Colonic mucosa (tissue), 4 donors: ENCODE data around the gene SLC6A19. TPM values are rescaled to one million over a fixed set of nuclear protein-coding genes. Genes with fewer than 3 reads are reported as not detected.

Experiments
- DNase-seq: peaks from one replicate; pipeline ENCODE4 v3.0.0-alpha.2; 2020
- H3K27ac ChIP-seq: fragments of 200-600 bp; one replicate; pipeline ENCODE4 v1.8.0; 2021
- H3K27me3 ChIP-seq: fragments of 200-600 bp; one replicate; pipeline ENCODE4 v1.8.0; 2021
- H3K36me3 ChIP-seq: fragments of 200-600 bp; one replicate; pipeline ENCODE4 v1.8.0; 2021
- H3K4me1 ChIP-seq: fragments of 200-600 bp; one replicate; pipeline ENCODE4 v1.8.0; 2021; ENCODE audit warnings: mild to moderate bottlenecking
- H3K4me3 ChIP-seq: fragments of 200-600 bp; one replicate; pipeline ENCODE4 v1.8.0; 2021
- H3K9ac ChIP-seq, 2 donors: one replicate each; pipeline ENCODE4 v1.7.0; 2013; ENCODE audit warnings: control low read depth in 2 of 2, low read depth in 2 of 2, low read length in 2 of 2
- H3K9me3 ChIP-seq: fragments of 200-600 bp; one replicate; pipeline ENCODE4 v1.8.0; 2021
- intact Hi-C: fragments of 100-400 bp; cut with DNase I; formaldehyde crosslinking; loops from one replicate; pipeline ENCODE4 v1.14.1; 2022
- total RNA-seq, 2 donors: library from RNA; stranded (reverse); fragmentation: NEBNext Ultra II Directional in 1 of 2; extraction: Animal tissue kit (Norgen Biotek cat#: 25700) in 1 of 2; gene quantifications; one replicate each; pipeline ENCODE4 v1.2.1, GENCODE V29; 2021
- TF ChIP-seq, protein P1 (sequence below): fragments of 200-600 bp; IDR thresholded peaks from one replicate; pipeline ENCODE4 v1.8.0; 2022; ENCODE audit warnings: antibody characterized with exemption, mild to moderate bottlenecking
- donor health status: healthy.
- donor health status: DM: no; HTN: no; CAD: no.
- donor health status: DM: no; HTN: no; CAD: no.

The SLC6A19 gene
- total RNA-seq, 2 donors from 2014 or later: 0.67 to 56.2 TPM

DNA sequence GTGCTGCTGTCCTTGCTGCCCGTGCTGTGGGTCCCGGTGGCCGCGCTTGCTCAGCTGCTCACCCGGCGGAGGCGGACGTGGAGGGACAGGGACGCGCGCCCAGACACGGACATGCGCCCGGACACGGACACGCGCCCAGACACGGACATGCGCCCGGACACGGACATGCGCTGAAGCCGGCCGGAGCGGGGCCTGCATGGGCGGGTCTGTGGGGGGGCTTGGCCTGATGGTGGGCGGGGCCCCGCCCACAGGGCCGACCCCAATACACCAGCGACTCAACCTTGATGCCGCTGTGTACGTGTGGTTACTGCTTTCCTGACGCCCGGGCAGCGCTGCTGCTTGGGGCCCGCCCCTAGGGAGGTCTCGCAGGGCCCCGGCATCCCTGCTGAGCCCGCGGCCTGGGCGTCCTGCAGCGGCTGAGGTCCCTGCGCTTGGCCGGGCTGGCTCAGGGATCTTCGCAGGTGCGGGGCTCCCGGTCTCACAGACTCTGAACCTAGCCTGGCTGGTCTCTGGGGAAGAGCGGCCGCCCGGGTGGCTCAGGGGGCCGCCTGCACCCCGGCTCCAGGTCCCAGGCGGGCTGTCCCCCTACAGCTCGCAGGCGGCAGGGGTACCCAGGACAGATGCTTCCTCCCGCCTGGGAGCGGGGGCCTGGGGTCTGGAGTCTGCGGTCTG is 44.6 kb downstream of the SLC6A19 start:
- H3K4me1 ChIP-seq: no peaks in the 10 kb centered on the region
- no peak overlapping the region for H3K9ac ChIP-seq
- DNase-seq: no peak
- TF ChIP-seq, protein P1, sequence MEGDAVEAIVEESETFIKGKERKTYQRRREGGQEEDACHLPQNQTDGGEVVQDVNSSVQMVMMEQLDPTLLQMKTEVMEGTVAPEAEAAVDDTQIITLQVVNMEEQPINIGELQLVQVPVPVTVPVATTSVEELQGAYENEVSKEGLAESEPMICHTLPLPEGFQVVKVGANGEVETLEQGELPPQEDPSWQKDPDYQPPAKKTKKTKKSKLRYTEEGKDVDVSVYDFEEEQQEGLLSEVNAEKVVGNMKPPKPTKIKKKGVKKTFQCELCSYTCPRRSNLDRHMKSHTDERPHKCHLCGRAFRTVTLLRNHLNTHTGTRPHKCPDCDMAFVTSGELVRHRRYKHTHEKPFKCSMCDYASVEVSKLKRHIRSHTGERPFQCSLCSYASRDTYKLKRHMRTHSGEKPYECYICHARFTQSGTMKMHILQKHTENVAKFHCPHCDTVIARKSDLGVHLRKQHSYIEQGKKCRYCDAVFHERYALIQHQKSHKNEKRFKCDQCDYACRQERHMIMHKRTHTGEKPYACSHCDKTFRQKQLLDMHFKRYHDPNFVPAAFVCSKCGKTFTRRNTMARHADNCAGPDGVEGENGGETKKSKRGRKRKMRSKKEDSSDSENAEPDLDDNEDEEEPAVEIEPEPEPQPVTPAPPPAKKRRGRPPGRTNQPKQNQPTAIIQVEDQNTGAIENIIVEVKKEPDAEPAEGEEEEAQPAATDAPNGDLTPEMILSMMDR: no peak
- H3K36me3 ChIP-seq: no peaks in the 10 kb centered on the region
- intact Hi-C loops: no loop called here
- peaks cover 27% of the 10 kb centered on the region for H3K27me3 ChIP-seq
- no peak overlapping the region for H3K27ac ChIP-seq
- no peak overlapping the region for H3K4me3 ChIP-seq
- H3K9me3 ChIP-seq: no peaks in the 10 kb centered on the region

DNA sequence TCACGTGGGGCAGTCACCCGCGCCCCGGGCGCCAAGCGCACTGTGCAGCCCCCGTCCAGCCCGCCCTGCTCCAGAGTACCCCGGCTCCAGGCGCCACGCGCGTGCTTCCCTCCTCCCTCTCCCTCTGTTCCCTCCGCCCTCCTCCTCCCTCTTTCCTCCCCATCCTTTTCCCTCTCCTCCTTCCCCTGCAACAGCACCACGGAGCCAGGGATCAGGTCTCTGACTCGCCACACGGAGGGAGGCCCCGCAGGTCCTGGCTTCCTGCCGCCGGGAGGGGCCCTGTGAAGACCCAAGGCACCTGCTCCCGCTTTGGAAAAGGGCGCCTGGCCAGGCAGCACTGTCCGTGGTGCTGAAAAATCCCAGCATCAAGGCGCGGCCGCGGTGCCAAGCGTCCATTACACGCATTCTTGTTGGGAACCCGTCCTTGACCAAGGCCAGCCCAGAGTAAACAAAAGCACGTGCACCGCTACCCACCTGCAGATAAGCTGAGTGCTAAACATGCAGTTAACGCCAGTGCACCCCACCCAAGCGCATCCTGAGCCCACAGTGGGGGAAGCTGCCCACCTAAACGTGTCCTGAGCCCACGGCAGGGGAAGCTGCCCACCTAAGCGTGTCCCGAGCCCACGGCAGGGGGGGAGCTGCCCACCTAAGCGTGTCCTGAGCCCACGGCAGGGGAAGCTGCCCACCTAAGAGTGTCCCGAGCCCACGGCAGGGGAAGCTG is 45.5 kb downstream of the SLC6A19 start:
- Histone ChIP-seq H3K4me1 (no peaks in the 10 kb centered on the region), H3K27me3 (peaks cover 27% of the 10 kb centered on the region)

DNA sequence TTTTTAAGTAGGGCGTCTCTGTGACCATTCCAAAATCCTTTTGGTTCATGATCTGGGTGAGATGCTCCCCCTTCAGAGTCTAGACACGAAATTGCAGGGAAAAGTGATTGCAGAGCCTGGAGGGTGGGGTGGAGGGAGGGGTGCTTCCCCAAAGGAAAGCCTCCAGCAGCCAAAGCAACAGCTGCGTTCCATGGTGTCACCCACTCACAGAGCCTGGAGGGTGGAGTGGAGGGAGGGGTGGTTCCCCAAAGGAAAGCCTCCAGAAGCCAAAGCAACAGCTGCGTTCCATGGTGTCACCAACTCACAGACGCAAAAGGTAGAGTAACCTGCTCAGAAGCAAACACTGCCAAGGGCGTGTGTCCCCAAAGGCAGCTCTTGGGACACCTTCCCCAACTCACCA is 46.4 kb downstream of the SLC6A19 start:
- Histone ChIP-seq H3K27ac (no peak overlapping the region), H3K4me3 (no peak overlapping the region), H3K9ac (no peak overlapping the region), H3K9me3 (no peaks in the 10 kb centered on the region), H3K4me1 (no peaks in the 10 kb centered on the region), H3K27me3 (peaks cover 27% of the 10 kb centered on the region), H3K36me3 (no peaks in the 10 kb centered on the region)
- no peak for DNase-seq
- TF ChIP-seq, protein P1: no peak
- intact Hi-C loops: no loop called here

More for the DNA sequence above, 45.5 kb downstream of the SLC6A19 start:
- peak; percentile 57 for DNase-seq
- Histone ChIP-seq H3K27ac (no peak overlapping the region), H3K36me3 (no peaks in the 10 kb centered on the region), H3K9me3 (no peaks in the 10 kb centered on the region), H3K4me3 (no peak overlapping the region), H3K9ac (no peak overlapping the region)
- TF ChIP-seq, protein P1: no peak
- intact Hi-C loops: no loop called here

DNA sequence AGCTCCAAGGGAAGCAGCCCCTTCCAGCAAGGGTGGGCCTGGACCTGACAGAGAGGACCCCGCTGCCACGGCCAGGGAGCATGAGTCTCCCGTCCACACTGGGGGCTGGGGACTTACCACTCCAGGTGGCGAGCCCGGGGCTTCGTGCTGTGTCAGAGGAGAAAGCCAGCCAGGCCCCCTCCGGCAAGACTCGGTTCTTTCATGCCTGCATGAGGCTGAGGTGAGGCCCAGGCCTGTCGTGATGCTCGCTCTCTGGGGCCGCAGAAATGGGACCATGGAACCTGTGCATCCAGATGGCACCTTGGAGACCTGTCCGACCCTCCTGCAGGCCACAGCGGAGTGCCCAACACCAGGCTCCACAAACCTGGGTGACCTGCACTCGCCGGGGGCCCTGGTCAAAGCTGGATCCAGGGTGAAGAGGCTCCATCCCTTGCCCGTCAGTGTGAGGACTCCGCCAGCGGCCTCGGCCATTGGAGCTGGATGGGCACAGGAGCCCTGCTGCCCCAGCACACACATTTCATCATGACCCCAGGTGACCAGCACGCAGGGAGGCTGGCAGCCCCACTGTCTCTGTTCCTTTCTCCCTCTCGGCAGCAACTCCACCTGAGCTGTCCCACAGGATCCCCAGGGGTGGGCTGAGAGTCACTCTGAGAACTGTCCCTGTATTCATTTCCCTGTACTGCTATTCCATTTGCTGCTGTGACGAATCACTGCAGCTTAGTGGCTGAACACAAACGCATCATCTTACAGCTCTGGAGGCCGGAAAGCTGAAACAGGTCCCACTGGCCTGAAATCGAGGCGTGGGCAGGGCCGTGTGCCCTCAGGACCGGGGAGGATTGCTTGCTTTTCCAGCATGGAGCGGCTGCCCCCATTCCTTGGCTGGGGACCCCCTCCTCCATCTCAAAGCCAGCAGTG is 48.2 kb downstream of the SLC6A19 start:
- Histone ChIP-seq H3K4me3 (no peak overlapping the region), H3K9me3 (no peaks in the 10 kb centered on the region), H3K9ac (no peak overlapping the region), H3K27ac (no peak overlapping the region), H3K27me3 (peaks cover 23% of the 10 kb centered on the region), H3K36me3 (no peaks in the 10 kb centered on the region), H3K4me1 (no peaks in the 10 kb centered on the region)
- no peak for DNase-seq
- intact Hi-C loops: no loop called here
- TF ChIP-seq, protein P1: no peak
